GM21576 (cell line): ENCODE results near the gene SDHAF2.
"Not testable (repeated sequence)": the region's sequence is repeated elsewhere in the genome, so short reads cannot be mapped to it uniquely, and the experiment has no call there.

ENCODE experiments used
- ATAC-seq: cut with Tn5 transposase; IDR thresholded peaks from one replicate; pipeline ENCODE4 v1.9.1; 2021; ENCODE audit warnings: mild to moderate bottlenecking, moderate library complexity; ENCODE audit not compliant: unreplicated experiment

Gene SDHAF2

GRCh38 chr11:61474013-61474643 lies 44.2 kb downstream of the SDHAF2 start:
- ATAC-seq: no peak

GRCh38 chr11:61475433-61475832 lies 45.5 kb downstream of the SDHAF2 start:
- no peak for ATAC-seq

DNA sequence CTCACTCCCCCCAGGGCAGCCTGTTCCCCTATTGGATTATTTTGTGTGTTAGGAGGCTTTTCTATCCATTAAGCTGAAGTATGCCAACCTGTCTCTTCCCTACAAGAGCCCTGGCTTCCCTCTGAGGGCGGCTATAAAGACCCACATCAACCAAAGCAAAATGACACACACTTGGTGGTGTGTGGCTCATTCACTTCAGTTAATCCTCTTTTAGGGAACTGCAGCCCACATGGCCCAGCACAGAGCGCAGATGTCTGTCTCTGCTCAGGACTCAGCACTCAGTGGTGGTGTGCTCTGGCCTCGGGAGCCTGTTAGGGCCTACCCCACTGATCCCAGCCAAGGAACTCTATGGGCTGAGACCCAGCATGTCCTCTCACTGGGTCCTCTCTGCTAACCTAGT lies 46.4 kb downstream of the SDHAF2 start:
- ATAC-seq: no peak

DNA sequence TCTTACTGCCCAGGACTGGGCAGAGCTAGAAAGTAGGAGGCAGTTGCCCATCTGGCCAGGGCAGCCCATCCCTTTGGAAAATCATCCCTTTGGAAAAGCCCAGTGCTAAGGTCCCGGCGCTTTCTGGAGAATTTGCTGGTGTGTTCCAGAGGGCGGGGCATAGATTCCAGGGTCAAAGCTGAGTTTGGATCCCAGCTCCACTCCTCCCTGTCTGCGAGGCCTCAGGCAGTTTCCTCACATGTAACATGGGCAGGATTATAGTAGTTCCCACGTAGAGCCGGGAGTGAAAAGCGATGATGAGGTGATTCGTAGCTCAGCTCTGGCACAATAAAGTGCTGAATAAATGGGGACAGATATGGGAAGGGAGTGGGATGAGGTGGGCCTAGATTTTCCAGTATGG lies 47.2 kb downstream of the SDHAF2 start:
- no peak for ATAC-seq

DNA sequence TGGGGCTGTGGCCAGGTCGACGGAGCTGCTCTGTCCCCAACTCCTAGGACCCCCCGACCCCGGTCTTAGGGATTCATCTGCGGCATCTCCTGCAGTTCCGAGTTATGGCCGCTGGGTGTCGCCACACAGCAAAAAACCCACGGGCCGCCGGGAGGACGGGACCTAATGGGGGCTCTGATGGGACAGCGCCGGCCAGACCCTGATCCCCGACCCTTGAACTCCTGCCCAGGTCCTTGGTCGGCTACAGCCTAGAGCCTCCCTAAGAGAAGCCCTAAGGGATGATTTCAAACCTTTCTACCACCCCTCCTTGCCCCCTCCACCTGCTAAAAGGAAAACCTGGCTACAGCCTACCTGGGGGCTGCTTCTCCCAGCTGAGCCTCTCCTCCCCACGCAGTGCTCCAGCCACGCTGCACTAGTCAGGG lies 47.8 kb downstream of the SDHAF2 start:
- no peak for ATAC-seq

- ATAC-seq: not testable (repeated sequence)
Observed at GRCh38 chr11:61479360-61480058, 49.6 kb downstream of the SDHAF2 start.

GRCh38 chr11:61480261-61480993 lies 50.5 kb downstream of the SDHAF2 start:
- no peak for ATAC-seq

DNA sequence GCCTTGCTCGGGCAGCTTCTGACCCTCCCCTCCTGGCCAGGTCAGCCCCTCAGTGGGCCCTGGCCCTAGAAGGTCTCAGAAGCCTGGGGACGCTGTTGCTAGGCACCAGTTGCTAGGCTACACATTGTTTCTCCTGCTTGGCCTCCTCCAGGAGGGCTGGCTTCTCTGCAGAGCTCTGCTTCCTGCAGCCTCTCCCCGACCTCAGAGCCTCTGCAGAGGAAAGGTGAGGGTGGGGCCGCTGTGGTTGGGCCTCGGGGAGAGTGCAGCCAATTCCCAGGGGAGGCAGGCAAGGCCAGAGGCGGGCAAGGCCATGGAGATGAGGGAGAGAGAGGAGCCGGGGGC lies 51.0 kb downstream of the SDHAF2 start:
- no peak for ATAC-seq

DNA sequence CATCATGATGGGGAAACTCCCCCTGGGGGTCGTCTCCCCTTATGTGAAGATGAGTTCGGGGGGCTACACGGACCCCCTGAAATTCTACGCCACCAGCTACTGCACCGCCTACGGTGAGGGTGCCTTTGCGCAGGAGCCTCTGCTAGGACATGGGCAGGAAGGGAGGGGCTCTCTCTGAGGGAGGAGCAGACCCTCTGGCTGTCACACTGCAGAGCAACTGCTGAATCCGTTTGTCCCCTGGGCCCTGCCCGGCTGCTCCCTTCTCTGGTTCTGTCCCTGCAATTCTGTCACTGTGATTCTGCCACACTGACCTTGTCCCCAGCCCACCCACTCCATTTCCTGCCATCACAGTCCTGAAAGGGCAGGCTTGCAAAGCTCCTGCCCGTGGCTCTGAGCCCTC lies 51.9 kb downstream of the SDHAF2 start:
- no peak for ATAC-seq

- no peak for ATAC-seq
Observed at GRCh38 chr11:61482513-61482912, 52.6 kb downstream of the SDHAF2 start.

- ATAC-seq: no peak
Observed at GRCh38 chr11:61484541-61484940, 54.6 kb downstream of the SDHAF2 start.

DNA sequence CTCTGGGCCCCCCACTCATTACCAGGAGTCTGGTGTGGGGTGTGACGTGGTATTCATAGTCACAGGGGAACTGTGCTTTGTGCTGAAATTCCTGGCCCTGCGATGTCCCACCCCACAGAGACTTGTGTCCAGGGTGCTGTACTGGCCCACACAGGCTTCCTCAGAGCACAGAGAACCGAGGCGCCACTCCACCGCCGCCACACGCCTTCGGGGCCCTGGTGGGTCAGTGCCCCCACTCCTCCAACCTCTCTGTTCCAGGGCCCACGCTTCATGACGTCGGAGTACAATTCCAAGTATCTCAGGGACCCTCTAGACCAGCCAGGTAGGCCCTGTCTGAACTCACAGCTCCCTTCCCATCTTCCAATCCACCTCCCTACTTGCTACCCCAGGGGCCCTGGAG lies 55.2 kb downstream of the SDHAF2 start:
- no peak for ATAC-seq

DNA sequence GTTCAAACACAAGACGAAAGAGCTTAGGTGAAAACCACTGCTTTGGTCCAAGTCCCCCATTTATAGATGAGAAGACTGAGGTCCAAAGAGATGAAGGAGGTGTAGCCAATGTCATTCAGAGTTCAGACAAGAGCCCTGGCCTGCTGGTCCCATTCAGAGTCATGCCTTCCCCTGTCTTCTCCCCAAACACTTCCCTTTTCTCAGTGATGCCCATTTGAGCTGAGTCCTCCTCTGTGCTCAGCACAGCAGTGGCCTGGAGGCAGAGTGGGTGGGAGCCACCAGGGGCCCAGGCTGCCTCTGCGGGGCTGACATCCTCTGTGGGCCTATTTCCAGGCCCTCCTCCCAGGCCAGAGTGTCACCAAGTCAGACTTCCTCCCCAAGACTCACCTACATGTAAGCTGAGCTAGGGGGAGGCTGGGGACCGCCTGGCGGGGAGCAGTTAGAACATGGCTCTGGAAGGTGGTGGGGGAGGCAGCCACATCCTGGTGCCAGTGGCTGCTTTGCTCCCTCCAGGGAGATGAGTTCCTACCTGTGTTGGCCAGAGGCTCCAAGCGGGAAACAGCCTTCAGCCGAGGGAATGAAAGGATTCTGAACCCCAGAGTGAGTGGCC lies 56.2 kb downstream of the SDHAF2 start:
- no peak for ATAC-seq

GRCh38 chr11:61486779-61487178 lies 56.9 kb downstream of the SDHAF2 start:
- ATAC-seq: no peak

GRCh38 chr11:61487342-61488025 lies 57.6 kb downstream of the SDHAF2 start:
- ATAC-seq: no peak

DNA sequence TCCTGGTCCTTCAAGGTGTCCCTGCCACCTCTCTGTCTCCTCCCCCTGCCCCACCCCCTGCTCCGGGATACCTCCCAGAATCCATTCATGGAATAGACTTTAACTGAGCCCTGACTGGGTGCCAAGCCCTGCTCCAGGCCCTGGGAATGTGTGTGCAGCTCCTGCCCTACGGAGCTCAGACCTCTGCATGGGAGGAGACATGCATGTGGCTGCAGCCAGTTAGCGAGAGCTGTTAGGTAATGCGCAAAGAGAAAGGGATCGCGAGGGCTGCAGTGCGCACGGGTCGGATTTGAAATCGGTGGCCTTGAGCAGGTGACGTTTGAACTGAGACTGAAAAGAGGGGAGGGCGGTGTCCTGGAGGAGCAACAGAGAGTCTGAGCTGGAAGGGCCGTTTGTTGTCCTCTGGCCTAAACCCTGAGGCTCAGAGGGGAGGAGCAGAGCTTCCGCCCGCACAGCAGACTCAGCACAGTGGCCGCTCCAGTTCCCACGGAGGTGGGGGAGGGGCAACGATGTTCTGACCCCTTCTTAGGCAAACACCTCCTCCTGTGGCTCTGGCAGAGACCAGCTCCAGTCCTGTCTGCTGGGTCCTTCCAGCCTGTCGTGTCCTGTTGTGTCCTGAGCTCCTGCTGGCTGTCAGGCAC lies 58.8 kb downstream of the SDHAF2 start:
- ATAC-seq: no peak

DNA sequence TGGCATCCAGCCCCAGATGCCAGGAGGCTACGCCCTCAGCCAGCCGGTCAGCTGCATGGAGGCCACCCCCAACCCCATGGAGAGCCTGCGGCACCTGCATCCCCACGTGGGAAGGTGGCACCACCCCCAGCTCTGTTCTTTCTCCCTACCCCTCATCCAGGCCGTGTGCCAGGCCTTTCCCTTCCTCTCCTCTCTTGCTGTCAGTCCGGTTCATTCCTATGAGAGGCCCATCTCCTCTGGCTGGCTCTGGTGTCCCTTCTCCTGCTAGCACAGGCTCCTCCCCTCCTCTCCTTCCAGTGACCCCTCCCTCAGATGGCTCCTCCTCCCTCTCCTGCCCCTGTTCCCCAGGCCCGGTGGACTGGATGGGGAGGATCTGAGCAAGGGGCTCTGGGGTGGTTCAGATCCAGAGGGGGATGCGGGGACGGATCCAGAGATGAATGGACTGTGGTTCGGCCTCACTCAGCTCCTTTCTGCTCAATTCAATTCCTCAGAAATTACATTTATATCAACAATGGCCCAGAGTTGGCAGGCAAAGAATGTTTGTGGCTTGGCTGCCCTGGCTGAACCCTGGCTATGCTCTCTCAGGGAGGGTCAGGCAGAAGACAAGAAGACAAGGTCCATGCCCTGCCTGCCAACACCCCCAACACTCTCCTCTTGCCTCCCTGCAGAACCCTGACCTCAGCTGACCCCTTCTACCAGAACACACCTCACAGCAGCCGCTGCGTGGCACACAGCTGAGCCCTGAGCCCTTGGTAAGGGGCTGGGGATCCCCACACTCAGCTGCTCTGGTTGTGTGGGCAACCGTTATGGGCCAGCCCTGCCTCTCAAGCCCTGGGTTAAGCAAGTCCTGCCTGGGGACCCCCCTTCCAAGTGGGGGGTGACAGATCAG lies 60.2 kb downstream of the SDHAF2 start:
- no peak for ATAC-seq

DNA sequence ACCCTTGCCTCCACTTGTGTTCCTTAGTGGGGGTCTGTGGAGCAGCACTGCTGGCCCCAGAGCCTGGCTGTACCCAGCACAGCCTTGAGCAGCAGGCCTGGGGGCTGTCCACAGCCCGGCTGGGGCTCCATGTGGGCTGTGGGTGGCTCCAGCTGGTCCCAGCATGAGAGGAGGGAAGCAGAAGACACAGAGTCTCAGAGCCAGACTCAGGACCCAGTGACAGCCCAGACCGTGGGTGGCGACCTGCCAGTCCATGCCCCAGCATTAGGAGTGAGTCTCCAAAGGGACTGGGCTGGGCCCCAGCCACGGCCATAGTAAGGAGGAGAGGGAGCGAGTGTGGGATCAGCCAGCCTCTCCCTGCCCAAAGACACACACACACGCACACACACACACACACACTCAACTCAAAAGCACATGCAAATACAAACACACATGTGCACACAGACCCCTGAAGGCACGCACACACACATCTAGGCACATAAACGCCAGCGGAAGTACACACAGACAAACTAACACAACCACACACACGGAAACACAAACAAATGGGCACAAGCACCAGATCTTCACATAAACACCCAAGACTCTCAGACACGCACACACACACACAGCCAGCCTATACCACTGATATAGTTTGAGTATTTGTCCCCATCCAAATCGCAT lies 61.9 kb downstream of the SDHAF2 start:
- ATAC-seq: no peak

DNA sequence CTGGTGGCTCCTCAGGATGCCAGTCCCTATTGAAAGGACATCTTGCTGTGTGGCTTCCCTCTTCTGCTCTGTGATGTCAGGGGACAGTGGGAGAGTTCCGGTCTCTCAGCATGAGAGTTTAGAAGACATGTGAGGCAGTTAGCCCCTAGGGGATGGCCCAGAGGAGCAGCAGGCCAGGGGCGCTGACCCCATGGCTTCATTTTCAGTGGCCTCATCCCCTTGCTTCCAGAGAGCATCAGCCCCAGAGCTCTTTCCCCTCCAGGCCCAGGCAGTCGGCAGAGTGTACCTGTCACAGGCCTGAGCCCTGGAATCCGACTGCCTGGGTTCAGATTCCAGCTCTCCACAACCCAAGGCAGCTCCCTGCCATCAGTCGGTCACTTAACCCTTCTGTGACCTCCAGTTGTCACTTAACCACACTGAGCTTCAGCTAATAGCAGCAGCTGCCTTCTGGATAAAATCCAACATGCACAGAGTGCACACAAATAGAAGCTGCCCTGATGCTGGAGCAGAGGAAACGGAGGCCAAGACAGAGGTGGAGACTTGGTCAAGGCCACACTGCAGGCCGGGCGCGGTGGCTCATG lies 64.5 kb downstream of the SDHAF2 start:
- ATAC-seq: no peak
